Spleen (tissue), 7 donors: ENCODE data around the gene RAB11FIP5.

Source experiments
- CTCF ChIP-seq, 11 experiments: fragments of 200-600 bp in 7 of 11; fragments of 450-650 bp in 4 of 11; sonication (generic) in 4 of 11; IDR thresholded peaks in 8 of 11; conservative IDR thresholded peaks in 3 of 11; 1 replicate in 7 of 11; 2 replicates in 4 of 11; pipeline versions ENCODE4 v1.4.0 to v1.8.0; 2016 to 2021; ENCODE audit warnings: antibody characterized with exemption in 11 of 11, inconsistent platforms in 4 of 11, mild to moderate bottlenecking in 1 of 11
- POLR2A ChIP-seq, 3 donors: fragments of 450-650 bp; IDR thresholded peaks; one replicate each; pipeline ENCODE4 v1.5.1; 2017; ENCODE audit warnings: antibody characterized with exemption in 3 of 3, mild to moderate bottlenecking in 1 of 3
- POLR2AphosphoS5 ChIP-seq, 3 donors: sonication (generic); formaldehyde crosslinking; IDR thresholded peaks; one replicate each; pipeline ENCODE4 v1.5.1; 2017; ENCODE audit warnings: antibody characterized with exemption in 3 of 3
- donor health status: DM: no; HTN: no; CAD: no; lungs with moderate emphysema.
- donor health status: DM: no; HTN: no; CAD: no.
- donor health status: DM: no; HTN: no; CAD: no.

- TF ChIP-seq CTCF (IDR thresholded peaks at IDR 0.05 in 8 of 11, conservative IDR thresholded peaks at IDR 0.05 in 3 of 11), result peak; percentile 7 to 74 (median 64)
- no peak for TF ChIP-seq POLR2A (IDR thresholded peaks at IDR 0.05)
- TF ChIP-seq POLR2AphosphoS5 (IDR thresholded peaks at IDR 0.05), result peak; percentile 39 to 62 (median 59)
Observed at GRCh38 chr2:73156539-73157124, 43.9 kb upstream of the RAB11FIP5 start.
